Upper lobe of left lung (tissue), 4 donors: Measurements from ENCODE around the gene BHMT.

ENCODE experiments used
- CTCF ChIP-seq, 6 experiments: fragments of 450-650 bp in 4 of 6; fragments of 200-600 bp in 2 of 6; sonication (generic) in 2 of 6; IDR thresholded peaks; one replicate each; pipeline ENCODE4 v1.5.1; 2016 to 2019; ENCODE audit warnings: antibody characterized with exemption in 6 of 6
- EP300 ChIP-seq, 4 donors: sonication (generic); formaldehyde crosslinking; IDR thresholded peaks; one replicate each; pipeline ENCODE4 v1.5.1; 2017; ENCODE audit warnings: antibody characterized with exemption in 4 of 4, control low read depth in 2 of 4
- POLR2A ChIP-seq, 4 donors: fragments of 450-650 bp; IDR thresholded peaks; one replicate each; pipeline ENCODE4 v1.5.1; 2016 to 2017; ENCODE audit warnings: antibody characterized with exemption in 4 of 4, mild to moderate bottlenecking in 2 of 4

GRCh38 chr5:79170661-79171060 lies 59.1 kb downstream of the BHMT start:
- TF ChIP-seq CTCF (IDR thresholded peaks at IDR 0.05) (no peak), POLR2A (IDR thresholded peaks at IDR 0.05) (no peak), EP300 (IDR thresholded peaks at IDR 0.05) (no peak)
